Left lung (tissue), 10 donors: ENCODE data around the gene FZR1. TPM values are rescaled to one million over a fixed set of nuclear protein-coding genes. Genes with fewer than 3 reads are reported as not detected.

Experiments used
- ATAC-seq: fragments of 200-7000 bp; cut with Tn5 transposase; one replicate; pipeline ENCODE4 v1.9.1; 2020; ENCODE audit warnings: moderate library complexity
- DNase-seq, 4 donors: peaks; one replicate each; pipeline ENCODE4 v3.0.0-alpha.2; 2013 to 2020
- H3K27ac ChIP-seq, 2 donors: fragments of 200-600 bp; sonication (generic) in 1 of 2; one replicate each; pipeline versions ENCODE4 v1.5.0 to v1.8.0; 2020 to 2021
- H3K27me3 ChIP-seq, 2 donors: fragments of 200-600 bp; sonication (generic) in 1 of 2; one replicate each; pipeline versions ENCODE4 v1.5.0 to v1.8.0; 2020 to 2021
- H3K36me3 ChIP-seq, 2 donors: fragments of 200-600 bp; sonication (generic) in 1 of 2; one replicate each; pipeline versions ENCODE4 v1.5.0 to v1.8.0; 2020 to 2021
- H3K4me1 ChIP-seq, 2 donors: fragments of 200-600 bp; one replicate each; pipeline ENCODE4 v1.8.0; 2021
- H3K4me3 ChIP-seq, 2 donors: fragments of 200-600 bp; sonication (generic) in 1 of 2; one replicate each; pipeline versions ENCODE4 v1.5.0 to v1.8.0; 2020 to 2021; ENCODE audit warnings: mild to moderate bottlenecking in 1 of 2
- H3K9me3 ChIP-seq, 2 donors: fragments of 200-600 bp; sonication (generic) in 1 of 2; one replicate each; pipeline versions ENCODE4 v1.5.0 to v1.8.0; 2020 to 2021
- CTCF ChIP-seq, 2 donors: fragments of 200-600 bp; sonication (generic) in 1 of 2; IDR thresholded peaks; one replicate each; pipeline versions ENCODE4 v1.5.0 to v1.8.0; 2021; ENCODE audit warnings: antibody characterized with exemption in 2 of 2
- intact Hi-C, 2 donors: fragments of 100-400 bp; cut with DNase I; formaldehyde crosslinking; loops; one replicate each; pipeline versions ENCODE4 v1.11.2 to v1.14.2; 2022
- polyA plus RNA-seq, 6 donors: library from polyadenylated mRNA; unstranded; fragments of 120-200 nt; gene quantifications; one replicate each; pipeline ENCODE4 v1.2.1, GENCODE V29; 2013; ENCODE audit not compliant: insufficient read length in 6 of 6
- total RNA-seq, 2 donors: library from RNA; stranded (reverse); fragmentation: NEBNext Ultra II Directional; extraction: Animal tissue kit (Norgen Biotek cat#: 25700); gene quantifications; one replicate each; pipeline ENCODE4 v1.2.1, GENCODE V29; 2021
- donor health status: DM: no; HTN: yes; CAD: no.
- donor health status: DM: no; HTN: no; CAD: no.

FZR1 gene
- total and polyA plus RNA-seq, 8 donors: 33.4 to 56.6 (median 47.3) TPM

DNA sequence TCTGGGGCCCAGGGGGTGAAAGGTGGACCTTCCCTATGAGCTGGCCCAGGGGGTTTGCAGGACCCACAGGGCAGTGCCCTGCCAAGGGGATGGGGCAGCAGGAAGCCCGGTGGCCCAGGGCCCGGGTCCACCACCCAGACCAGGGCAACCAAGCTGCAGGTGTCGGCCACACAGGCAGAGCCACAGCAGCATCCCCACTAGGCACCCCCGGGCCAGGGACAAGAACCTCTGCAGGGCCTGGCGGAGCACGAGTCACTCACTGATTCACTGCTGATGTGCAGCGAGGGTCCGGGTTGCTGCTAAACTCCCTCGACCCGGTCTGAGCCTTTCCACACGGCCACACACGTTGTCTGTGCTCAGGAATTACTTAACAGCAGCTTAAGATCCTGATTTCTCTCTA lies 8.8 kb downstream of the FZR1 start:
- H3K4me3 ChIP-seq: no peak overlapping the region
- intact Hi-C loops: no loop called here
- TF ChIP-seq CTCF (IDR thresholded peaks at IDR 0.05): no peak
- no peaks in the 10 kb centered on the region for H3K27me3 ChIP-seq
- no peak for ATAC-seq
- no peak overlapping the region for H3K27ac ChIP-seq
- DNase-seq: no peak
- peaks cover 0 to 36% of the 10 kb centered on the region in 2 donors for H3K36me3 ChIP-seq
- H3K9me3 ChIP-seq: no peaks in the 10 kb centered on the region
- H3K4me1 ChIP-seq: peaks cover 0 to 22% of the 10 kb centered on the region in 2 donors

GRCh38 chr19:3515891-3516422 lies 9.8 kb downstream of the FZR1 start:
- ATAC-seq (no peak), DNase-seq (no peak)
- no peaks in the 10 kb centered on the region for H3K27me3 ChIP-seq
- no peak for TF ChIP-seq CTCF (IDR thresholded peaks at IDR 0.05)
- no peaks in the 10 kb centered on the region for H3K9me3 ChIP-seq
- H3K4me3 ChIP-seq: no peak overlapping the region
- intact Hi-C loops: no loop called here
- H3K27ac ChIP-seq: no peak overlapping the region
- peaks cover 0 to 36% of the 10 kb centered on the region in 2 donors for H3K36me3 ChIP-seq
- peaks cover 0 to 20% of the 10 kb centered on the region in 2 donors for H3K4me1 ChIP-seq

DNA sequence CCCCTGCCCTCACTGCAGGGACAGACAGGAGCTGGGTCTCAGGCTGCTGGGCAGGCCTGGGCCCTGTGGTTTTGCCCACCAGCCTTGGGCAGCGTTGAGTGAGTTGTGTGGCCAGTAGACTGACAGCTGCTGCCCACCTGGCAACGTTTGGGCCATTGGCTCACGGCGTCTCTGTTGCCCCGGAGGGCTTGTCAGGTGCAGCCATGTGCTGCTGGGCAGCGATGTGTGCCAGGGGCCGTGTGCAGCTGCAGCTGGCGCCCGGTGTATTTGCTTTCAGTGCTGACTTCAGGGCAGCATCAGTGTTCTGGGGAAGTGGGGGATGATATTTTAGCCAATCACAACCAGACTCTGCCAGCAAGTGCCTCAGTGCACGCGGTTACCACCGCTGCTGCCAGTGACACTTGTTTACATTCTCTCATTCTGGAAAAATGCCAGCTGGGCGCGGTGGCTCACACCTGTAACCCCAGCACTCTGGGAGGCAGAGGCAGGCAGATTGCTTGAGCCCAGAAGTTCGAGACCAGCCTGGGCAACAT lies 10.6 kb downstream of the FZR1 start:
- Histone ChIP-seq H3K27me3 (no peaks in the 10 kb centered on the region), H3K36me3 (peaks cover 0 to 34% of the 10 kb centered on the region in 2 donors), H3K4me1 (peaks cover 0 to 18% of the 10 kb centered on the region in 2 donors), H3K27ac (no peak overlapping the region), H3K9me3 (no peaks in the 10 kb centered on the region), H3K4me3 (no peak overlapping the region)
- ATAC-seq (no peak), DNase-seq (no peak)
- no peak for TF ChIP-seq CTCF (IDR thresholded peaks at IDR 0.05)
- intact Hi-C loops: no loop called here

- Histone ChIP-seq H3K4me1 (peaks cover 0 to 15% of the 10 kb centered on the region in 2 donors), H3K27me3 (no peaks in the 10 kb centered on the region), H3K36me3 (peaks cover 0 to 42% of the 10 kb centered on the region in 2 donors), H3K9me3 (no peaks in the 10 kb centered on the region), H3K4me3 (no peak overlapping the region), H3K27ac (no peak overlapping the region)
- intact Hi-C loops: no loop called here
- DNase-seq (no peak), ATAC-seq (no peak)
- no peak for TF ChIP-seq CTCF (IDR thresholded peaks at IDR 0.05)
These were observed 11.5 kb downstream of the FZR1 start for GRCh38 chr19:3517638-3518037.

DNA sequence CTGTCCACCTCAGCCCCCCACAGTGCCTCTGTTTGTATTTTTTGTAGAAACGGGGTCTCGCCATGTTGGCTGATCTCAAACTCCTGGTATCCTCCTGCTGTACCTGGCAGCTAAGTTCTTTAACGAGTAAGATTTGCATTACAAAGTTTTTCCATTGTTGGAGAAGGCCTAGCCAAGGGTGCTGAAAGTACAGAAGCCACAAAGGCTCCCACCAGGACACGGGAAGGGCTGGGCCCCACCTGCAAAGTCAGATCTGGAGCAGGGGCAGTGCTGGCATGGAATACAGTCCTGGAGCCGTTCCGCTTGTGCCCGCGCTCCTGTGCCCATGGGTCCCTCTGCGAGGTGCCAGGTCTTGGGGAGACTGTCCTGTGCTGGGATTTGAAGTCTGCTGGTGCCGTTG lies 12.1 kb downstream of the FZR1 start:
- ATAC-seq (no peak), DNase-seq (no peak)
- no peak for TF ChIP-seq CTCF (IDR thresholded peaks at IDR 0.05)
- peaks cover 0 to 48% of the 10 kb centered on the region in 2 donors for H3K36me3 ChIP-seq
- H3K4me3 ChIP-seq: no peak overlapping the region
- H3K9me3 ChIP-seq: no peaks in the 10 kb centered on the region
- H3K27ac ChIP-seq: no peak overlapping the region
- peaks cover 0 to 15% of the 10 kb centered on the region in 2 donors for H3K4me1 ChIP-seq
- no peaks in the 10 kb centered on the region for H3K27me3 ChIP-seq
- intact Hi-C loops: no loop called here
